ENCODE results near the gene TGFBR2.

Gene TGFBR2

DNA sequence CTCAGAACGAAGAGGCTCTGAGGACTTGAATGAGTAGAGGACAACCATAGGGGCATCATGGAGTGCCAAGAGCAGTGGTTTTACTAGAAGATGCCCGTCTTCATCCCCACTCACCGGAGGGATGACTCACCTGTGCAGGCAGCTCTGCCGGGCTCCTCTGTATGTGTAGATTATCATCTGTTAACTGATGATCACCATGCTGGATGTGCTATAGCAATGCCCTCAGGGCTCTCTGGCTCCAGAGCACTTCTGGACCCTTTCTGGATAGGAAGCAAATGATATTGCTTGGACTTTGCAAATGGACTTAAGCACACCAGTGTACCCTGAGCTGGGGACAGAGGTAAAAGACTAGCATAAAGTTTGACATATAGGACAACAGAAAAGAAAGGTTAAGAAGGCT is 10.2 kb upstream of the TGFBR2 start:
- H3K9ac ChIP-seq (ENCODE audit: low read length), result no peak overlapping the region
- TF ChIP-seq, protein P1, sequence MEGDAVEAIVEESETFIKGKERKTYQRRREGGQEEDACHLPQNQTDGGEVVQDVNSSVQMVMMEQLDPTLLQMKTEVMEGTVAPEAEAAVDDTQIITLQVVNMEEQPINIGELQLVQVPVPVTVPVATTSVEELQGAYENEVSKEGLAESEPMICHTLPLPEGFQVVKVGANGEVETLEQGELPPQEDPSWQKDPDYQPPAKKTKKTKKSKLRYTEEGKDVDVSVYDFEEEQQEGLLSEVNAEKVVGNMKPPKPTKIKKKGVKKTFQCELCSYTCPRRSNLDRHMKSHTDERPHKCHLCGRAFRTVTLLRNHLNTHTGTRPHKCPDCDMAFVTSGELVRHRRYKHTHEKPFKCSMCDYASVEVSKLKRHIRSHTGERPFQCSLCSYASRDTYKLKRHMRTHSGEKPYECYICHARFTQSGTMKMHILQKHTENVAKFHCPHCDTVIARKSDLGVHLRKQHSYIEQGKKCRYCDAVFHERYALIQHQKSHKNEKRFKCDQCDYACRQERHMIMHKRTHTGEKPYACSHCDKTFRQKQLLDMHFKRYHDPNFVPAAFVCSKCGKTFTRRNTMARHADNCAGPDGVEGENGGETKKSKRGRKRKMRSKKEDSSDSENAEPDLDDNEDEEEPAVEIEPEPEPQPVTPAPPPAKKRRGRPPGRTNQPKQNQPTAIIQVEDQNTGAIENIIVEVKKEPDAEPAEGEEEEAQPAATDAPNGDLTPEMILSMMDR (IDR thresholded peaks at IDR 0.05; ENCODE audit: insufficient read depth, low read length, poor library complexity, severe bottlenecking), result no peak
- TF ChIP-seq EZH2phosphoT487 (conservative IDR thresholded peaks at IDR 0.05; ENCODE audit: low read length), result no peak
- no peak overlapping the region for H3K4me3 ChIP-seq (ENCODE audit: insufficient read depth, low read length, poor library complexity, severe bottlenecking)
- no peaks in the 10 kb centered on the region for H3K36me3 ChIP-seq (ENCODE audit: low read length)
- no peaks in the 10 kb centered on the region for H3K27me3 ChIP-seq (ENCODE audit: low read length)
- no peaks in the 10 kb centered on the region for H3K9me2 ChIP-seq (replicated peaks; ENCODE audit: insufficient read depth, low read length)
- no peak overlapping the region for H3K27ac ChIP-seq (ENCODE audit: low read depth, low read length)
- no peak overlapping the region for H3K4me2 ChIP-seq (ENCODE audit: low read depth, low read length, poor library complexity, severe bottlenecking)
- no peaks in the 10 kb centered on the region for H4K20me1 ChIP-seq (ENCODE audit: low read depth, low read length)
- H3K9me3 ChIP-seq (ENCODE audit: insufficient read depth, low read length), result no peaks in the 10 kb centered on the region
- H3K79me2 ChIP-seq (ENCODE audit: insufficient read depth, low read length), result no peaks in the 10 kb centered on the region
- H3F3A ChIP-seq (ENCODE audit: insufficient read depth), result peaks cover 15% of the 10 kb centered on the region
- no peak overlapping the region for H2AFZ ChIP-seq (ENCODE audit: low read depth, low read length, severe bottlenecking)

DNA sequence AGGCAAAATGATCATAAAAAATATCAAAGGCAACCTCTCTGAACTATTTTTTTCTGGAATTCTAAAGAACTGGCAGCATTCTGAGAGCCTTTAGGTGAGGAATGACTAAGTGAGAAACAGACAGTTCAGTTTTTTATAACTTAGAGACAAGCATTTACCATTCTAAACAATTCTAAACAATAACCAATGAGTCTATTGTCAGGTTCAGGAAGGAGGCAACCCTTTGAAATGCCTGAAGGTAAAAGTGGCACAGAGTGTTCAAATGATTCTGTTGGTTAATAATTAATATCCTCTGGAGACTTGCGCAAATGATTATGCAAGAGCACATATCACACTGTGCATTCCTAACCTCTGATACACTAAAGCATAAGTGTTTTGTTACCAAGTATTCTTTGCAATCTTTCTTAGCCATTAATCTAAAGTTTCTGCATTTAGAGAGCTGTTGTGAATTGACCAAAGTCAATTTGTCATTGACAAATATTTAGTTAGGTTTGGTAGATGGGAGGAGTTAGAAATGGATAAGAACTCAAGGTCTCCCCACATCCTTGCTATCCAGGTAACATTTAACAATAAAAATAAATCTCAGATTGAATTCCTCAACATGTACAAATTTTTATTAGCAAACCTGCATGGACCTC is 9.2 kb upstream of the TGFBR2 start:
- Histone ChIP-seq H3K9ac (ENCODE audit: low read length) (no peak overlapping the region; the same call in 1 of the 2 replicates), H2AFZ (ENCODE audit: low read depth, low read length, severe bottlenecking) (peak overlapping the region; percentile 47), H3K79me2 (ENCODE audit: insufficient read depth, low read length) (no peaks in the 10 kb centered on the region), H3K4me3 (ENCODE audit: insufficient read depth, low read length, poor library complexity, severe bottlenecking) (no peak overlapping the region), H3K9me3 (ENCODE audit: insufficient read depth, low read length) (no peaks in the 10 kb centered on the region), H3K27me3 (ENCODE audit: low read length) (no peaks in the 10 kb centered on the region), H4K20me1 (ENCODE audit: low read depth, low read length) (no peaks in the 10 kb centered on the region), H3K4me2 (ENCODE audit: low read depth, low read length, poor library complexity, severe bottlenecking) (no peak overlapping the region), H3K27ac (ENCODE audit: low read depth, low read length) (0 out of 2 replicates have a peak overlapping the region, but pooled peaks have one; percentile 10), H3F3A (ENCODE audit: insufficient read depth) (peaks cover 15% of the 10 kb centered on the region), H3K9me2 (replicated peaks; ENCODE audit: insufficient read depth, low read length) (no peaks in the 10 kb centered on the region), H3K36me3 (ENCODE audit: low read length) (no peaks in the 10 kb centered on the region)
- TF ChIP-seq, protein P1 (IDR thresholded peaks at IDR 0.05; ENCODE audit: insufficient read depth, low read length, poor library complexity, severe bottlenecking), result no peak
- no peak for TF ChIP-seq EZH2phosphoT487 (conservative IDR thresholded peaks at IDR 0.05; ENCODE audit: low read length)

DNA sequence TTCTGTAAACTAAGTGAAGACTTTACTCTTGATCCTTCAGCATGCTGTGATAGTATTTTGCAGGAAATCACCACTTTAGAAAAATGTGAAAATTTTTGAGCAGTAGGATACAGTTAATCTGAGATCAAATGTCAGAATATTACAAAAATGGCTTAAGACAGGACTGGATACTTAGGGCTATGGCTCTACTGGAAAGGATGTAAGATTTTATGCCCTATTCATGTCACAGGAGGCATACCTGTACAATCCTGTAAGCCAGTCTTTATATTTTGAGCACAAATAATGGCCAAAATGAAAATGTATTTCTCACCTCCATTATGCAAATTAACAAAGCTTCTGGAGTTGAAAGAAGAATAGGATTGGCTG is 8.6 kb upstream of the TGFBR2 start:
- Histone ChIP-seq H3K4me3 (ENCODE audit: insufficient read depth, low read length, poor library complexity, severe bottlenecking) (no peak overlapping the region), H3K9ac (ENCODE audit: low read length) (no peak overlapping the region)

More for the DNA sequence above, 8.6 kb upstream of the TGFBR2 start:
- Histone ChIP-seq H3F3A (ENCODE audit: insufficient read depth) (peaks cover 15% of the 10 kb centered on the region), H2AFZ (ENCODE audit: low read depth, low read length, severe bottlenecking) (no peak overlapping the region), H3K36me3 (ENCODE audit: low read length) (no peaks in the 10 kb centered on the region), H4K20me1 (ENCODE audit: low read depth, low read length) (no peaks in the 10 kb centered on the region), H3K9me2 (replicated peaks; ENCODE audit: insufficient read depth, low read length) (no peaks in the 10 kb centered on the region), H3K27ac (ENCODE audit: low read depth, low read length) (peak overlapping the region; percentile 88), H3K79me2 (ENCODE audit: insufficient read depth, low read length) (no peaks in the 10 kb centered on the region), H3K4me2 (ENCODE audit: low read depth, low read length, poor library complexity, severe bottlenecking) (peak overlapping the region; percentile 59), H3K27me3 (ENCODE audit: low read length) (no peaks in the 10 kb centered on the region), H3K9me3 (ENCODE audit: insufficient read depth, low read length) (no peaks in the 10 kb centered on the region)
- no peak for TF ChIP-seq EZH2phosphoT487 (conservative IDR thresholded peaks at IDR 0.05; ENCODE audit: low read length)
- TF ChIP-seq, protein P1 (IDR thresholded peaks at IDR 0.05; ENCODE audit: insufficient read depth, low read length, poor library complexity, severe bottlenecking), result no peak

Measured in SU-DHL-6 (cell line).